GM15510 (cell line): ENCODE measurements around the gene RBBP8NL.

Experiments
- POLR2A ChIP-seq: IDR thresholded peaks from 3 replicates; pipeline ENCODE4 v1.6.1; 2011; ENCODE audit warnings: borderline replicate concordance; ENCODE audit not compliant: insufficient read length; ENCODE audit errors: extremely low read depth

Gene RBBP8NL, protein sequence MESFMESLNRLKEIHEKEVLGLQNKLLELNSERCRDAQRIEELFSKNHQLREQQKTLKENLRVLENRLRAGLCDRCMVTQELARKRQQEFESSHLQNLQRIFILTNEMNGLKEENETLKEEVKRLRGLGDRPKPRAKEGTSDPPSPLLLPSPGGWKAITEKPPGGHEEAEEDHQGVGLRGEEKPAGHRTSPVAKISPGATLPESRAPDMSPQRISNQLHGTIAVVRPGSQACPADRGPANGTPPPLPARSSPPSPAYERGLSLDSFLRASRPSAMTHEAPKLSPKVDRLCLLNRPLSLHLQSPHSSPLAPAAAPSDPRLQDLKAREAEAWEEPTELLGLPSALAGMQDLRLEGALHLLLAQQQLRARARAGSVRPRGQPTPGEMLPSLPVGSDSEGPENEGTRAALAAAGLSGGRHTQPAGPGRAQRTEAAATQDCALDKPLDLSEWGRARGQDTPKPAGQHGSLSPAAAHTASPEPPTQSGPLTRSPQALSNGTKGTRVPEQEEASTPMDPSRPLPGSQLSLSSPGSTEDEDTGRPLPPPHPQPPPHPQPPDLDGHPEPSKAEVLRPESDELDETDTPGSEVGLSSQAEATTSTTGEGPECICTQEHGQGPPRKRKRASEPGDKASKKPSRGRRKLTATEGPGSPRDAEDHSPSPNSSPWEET

GRCh38 chr20:62427172-62428001, at the start of gene RBBP8NL:
Gene RBBP8NL, minus strand, starts transcription at chr20:62427539. Its CDS starts 7,892 bp downstream, at chr20:62419647.
- no peak for TF ChIP-seq POLR2A

- no peak for TF ChIP-seq POLR2A
Measured at GRCh38 chr20:62476056-62476838, 48.9 kb upstream of the RBBP8NL start.

DNA sequence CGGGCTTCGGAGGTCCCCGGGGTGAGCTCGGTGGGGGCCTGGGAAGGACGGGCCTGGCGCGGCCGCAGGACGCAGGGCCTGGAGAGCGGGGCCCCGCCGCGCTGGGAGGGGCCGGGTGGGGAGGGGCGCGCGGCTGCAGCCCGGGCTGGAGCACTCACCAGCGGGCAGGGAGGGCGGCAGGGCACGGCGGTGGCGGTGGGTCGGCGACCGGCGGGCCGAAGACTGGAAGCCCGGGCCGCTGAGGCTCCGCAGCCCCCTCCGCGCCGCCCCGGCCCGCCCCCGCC, 48.4 kb upstream of the RBBP8NL start, which contains the start of gene GATA5:
TSS of gene GATA5 (minus strand) at position 224 of the 284 bp plus-strand sequence. CDS start 474 bp downstream, outside the sequence.
- no peak for TF ChIP-seq POLR2A

- no peak for TF ChIP-seq POLR2A
Measured at GRCh38 chr20:62475027-62475771, 47.9 kb upstream of the RBBP8NL start.

DNA sequence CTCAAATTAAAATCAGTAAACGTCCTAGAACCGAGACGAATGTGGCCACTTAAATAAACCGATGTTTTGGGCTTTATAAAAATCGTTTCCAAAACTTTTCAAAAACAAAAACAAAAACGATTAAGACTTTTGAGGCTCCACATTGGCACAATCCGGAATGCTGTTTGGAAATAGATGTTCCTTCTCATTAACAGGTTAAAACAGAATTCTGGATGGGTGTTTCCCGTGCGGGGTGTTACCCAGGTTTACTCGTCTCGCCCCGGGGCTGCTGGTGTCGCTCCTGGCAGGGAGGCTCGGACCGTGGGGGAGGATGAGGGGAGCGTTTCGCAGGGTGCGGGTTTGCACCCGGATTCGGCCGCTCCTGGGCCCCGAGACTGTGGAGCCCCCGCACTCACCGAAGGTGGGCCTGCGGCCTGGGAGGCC, 47.3 kb upstream of the RBBP8NL start:
- TF ChIP-seq POLR2A: no peak

DNA sequence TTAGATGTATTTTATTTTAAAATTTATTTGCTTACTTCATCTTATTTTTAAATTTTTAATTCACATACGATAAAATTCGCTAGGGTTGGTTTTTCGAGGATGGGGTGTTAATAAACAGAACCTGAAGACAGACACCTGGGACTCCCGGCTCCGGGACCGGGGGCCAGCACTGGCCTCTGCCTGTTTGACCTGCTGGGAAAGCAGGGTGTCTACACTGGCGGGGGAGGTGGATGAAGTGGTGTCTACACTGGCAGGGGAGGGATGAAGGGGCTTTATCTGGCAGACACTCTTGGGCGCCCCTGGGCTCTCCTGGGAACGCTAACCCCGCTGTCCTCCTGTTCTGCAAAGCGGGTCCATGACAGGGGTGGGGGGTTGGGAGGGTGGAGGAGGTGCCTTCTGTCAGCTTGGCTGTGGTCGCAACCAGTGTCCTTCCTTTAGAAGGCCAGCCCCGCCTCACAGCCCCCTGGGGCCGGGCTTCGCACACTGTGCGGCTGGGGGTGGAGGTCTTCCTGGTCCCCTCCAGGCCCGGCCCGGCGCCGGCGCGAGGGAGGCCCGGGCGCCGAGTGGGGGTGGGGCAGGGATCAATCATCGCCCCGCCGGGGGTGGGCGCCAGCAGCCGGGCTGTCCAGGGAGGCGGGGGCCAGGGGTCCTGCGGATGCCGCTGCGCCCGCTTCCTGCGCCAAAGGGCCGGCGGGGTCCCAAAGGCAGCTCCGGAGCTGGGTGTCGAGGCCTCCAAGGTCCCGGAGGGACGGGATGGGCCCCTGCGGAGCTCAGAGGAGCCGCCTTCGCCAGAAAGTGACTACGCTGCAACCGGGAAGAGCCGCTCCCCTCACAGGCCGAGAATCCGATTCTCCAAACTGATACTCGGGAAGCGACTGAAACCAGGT, 46.6 kb upstream of the RBBP8NL start:
- no peak for TF ChIP-seq POLR2A

GRCh38 chr20:62472941-62473585, 45.7 kb upstream of the RBBP8NL start:
- TF ChIP-seq POLR2A: no peak

DNA sequence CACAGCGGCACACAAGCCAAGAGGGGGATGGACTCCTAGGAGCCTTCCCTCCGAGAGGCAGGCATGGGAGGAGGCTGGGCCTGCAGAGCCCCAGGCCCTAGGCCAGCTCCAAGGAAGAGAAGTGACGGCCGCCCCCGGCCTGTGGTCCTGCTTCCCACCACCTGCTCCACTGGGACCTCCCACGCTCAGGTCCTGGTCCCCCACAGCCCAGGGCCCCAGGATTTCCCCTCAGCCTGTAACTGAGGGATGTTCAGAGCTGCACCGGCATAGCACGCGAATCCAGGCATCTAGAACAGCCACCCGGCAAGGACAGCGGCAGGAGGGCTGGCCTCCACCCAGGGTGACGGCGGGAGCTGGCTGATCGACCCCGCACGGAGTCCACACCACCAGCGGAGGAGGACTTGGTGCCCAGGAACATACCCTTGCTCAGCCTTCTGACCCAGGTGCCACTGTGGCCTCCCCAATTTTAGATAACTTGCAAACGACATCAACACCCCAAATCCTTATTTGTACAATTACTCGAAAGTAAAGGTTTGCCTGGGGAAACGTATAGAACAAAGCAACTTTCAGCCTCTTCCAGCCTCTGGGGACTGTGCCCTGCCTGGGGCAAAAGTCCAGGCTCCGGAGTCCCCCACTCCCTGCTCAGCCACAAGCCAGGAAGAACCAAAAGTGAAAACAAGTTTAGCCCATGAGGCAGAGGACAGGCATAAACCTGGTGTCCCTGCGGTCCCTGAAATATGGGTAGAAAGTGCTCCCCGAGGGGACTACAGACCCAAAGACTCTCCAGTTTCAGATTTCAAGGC, 45.0 kb upstream of the RBBP8NL start:
- TF ChIP-seq POLR2A: no peak

DNA sequence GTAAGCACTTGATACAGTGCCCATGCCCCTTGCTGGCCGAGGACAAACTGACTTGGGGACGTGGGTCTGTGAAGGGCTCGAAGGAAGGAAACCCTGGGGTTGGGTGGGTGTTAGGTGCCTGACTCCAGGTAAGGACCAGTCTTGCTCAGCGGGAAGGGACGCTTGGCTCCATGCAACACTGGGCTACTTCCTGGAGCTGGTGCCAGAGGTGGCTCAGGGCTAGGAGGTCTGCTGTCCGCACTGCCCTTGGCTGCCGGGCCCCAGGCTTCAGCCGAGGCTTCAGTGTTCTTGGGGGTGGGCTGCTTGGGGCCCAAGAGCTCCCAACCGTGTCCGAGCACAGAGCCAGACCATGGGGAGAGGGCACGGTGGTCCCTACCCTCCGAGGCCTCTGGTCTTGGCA, 43.1 kb upstream of the RBBP8NL start:
- no peak for TF ChIP-seq POLR2A

DNA sequence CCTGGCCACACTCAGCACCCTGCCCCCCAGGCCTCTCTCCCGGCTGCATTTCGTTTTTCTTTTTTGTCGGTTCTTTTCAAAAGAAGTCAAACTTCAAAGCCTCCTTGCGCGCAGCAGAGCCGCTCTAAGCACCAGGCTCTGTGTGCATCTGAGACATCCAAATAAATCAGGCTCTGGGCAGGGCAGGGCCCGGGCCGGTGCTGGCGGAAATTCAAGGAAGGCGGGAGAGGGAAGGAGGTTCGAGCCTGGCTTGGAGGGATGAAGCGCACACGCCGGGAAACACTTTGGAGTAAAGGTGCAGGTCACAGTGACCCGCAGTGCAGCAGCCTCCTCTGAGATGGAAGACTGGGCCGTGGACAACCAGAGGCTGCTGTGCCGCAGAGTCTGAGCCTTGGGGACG, 42.7 kb upstream of the RBBP8NL start:
- no peak for TF ChIP-seq POLR2A

DNA sequence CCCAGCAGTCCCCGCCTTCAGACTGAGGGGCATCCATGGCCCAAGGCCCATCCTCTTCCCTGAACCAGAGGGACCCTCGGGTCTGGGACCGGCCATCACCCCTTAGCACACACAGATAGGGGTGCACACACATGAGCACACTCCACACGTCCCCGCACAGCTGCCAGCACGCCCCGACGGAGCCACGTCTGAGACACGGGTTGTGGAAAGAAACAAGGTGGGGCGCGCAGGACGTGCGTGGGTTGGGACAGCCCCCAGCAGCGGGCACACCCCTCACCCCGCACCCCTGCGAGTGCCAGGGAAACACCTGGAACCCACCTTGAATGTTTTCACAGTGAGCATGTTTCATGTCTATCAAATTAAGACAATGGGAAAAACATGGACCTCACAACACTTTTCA, 42.0 kb upstream of the RBBP8NL start:
- no peak for TF ChIP-seq POLR2A
